ENCODE data around the gene APELA. TPM values are rescaled to one million over a fixed set of nuclear protein-coding genes. Genes with fewer than 3 reads are reported as not detected.

APELA gene
- total RNA-seq (2021; ENCODE audit: unreplicated experiment): not detected
- polyA plus RNA-seq (2012; ENCODE audit: insufficient read length): not detected
- Bru-seq, nascent RNA: not detected
- BruChase-seq, experiment 1, labeled RNA remaining after a 2-hour chase: not detected
- BruChase-seq, experiment 2, labeled RNA remaining after a 6-hour chase: percentile 7 among the genes with signal in this experiment
- long read RNA-seq: 0 reads

DNA sequence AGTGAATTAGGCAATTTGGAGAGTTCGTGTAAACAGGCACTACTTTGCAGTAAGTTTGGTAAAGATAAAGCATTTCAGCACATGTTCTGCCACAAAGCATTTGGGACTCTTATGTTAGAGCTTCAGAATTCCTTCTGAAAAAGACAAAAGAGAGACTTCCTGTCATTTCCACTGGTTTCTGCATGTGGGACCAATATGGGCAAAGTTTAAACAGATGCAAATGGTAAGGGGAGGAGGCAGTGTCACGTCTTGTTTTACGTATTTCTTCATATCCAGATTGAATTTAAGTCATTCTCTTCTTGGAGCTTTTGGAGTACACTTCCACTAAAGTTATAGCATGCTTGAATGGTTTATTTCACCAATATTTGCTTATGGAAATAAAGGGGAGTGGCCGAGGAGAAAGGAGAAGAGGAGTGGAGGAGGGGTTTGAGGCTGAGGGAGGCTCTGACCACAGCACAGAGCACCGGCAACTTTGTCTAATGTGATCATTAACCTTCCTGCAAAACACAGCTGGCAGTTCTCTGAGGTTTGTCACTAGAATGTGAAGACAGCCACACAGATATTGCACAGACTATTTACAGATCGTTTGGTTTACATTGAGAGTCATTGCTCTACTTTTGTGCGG is at the start of gene APELA:
TSS of gene APELA (plus strand) at position 479 of the 625 bp plus-strand sequence. CDS start 154 bp downstream, outside the sequence.
- Histone ChIP-seq H3K4me3 (ENCODE audit: low read depth in 2 of 2, low read length in 2 of 2) (no peak within 1 kb of the TSS), H3K27me3 (ENCODE audit: control insufficient read depth, insufficient read depth, low read length) (no peaks in the 10 kb centered on the region), H3K27ac (ENCODE audit: low read length) (no peak within 1 kb of the TSS), H3K36me3 (ENCODE audit: control insufficient read depth, insufficient read depth, low read length) (no peaks in the 10 kb centered on the region), H3K9me3 (ENCODE audit: control insufficient read depth, insufficient read depth, low read depth, low read length) (no peaks in the 10 kb centered on the region), H3K4me1 (ENCODE audit: control insufficient read depth, insufficient read depth, low read length) (no peaks in the 10 kb centered on the region)
- ChIA-PET POLR2A (no interaction called here), CTCF (no interaction called here)
- no TSS peak for BruUV-seq (replicated peaks)
- intact Hi-C loops (cut with micrococcal nuclease; ENCODE audit: unreplicated experiment) (no loop called here), in situ Hi-C loops (cut with HindIII; ENCODE audit: low pct_unique_long_range_greater_than_20kb, low sequenced_read_pairs) (no loop called here)
- ATAC-seq: no peak
- no peak for DNase-seq (ENCODE audit: low read depth, low spot score)
- TF ChIP-seq, protein P1, sequence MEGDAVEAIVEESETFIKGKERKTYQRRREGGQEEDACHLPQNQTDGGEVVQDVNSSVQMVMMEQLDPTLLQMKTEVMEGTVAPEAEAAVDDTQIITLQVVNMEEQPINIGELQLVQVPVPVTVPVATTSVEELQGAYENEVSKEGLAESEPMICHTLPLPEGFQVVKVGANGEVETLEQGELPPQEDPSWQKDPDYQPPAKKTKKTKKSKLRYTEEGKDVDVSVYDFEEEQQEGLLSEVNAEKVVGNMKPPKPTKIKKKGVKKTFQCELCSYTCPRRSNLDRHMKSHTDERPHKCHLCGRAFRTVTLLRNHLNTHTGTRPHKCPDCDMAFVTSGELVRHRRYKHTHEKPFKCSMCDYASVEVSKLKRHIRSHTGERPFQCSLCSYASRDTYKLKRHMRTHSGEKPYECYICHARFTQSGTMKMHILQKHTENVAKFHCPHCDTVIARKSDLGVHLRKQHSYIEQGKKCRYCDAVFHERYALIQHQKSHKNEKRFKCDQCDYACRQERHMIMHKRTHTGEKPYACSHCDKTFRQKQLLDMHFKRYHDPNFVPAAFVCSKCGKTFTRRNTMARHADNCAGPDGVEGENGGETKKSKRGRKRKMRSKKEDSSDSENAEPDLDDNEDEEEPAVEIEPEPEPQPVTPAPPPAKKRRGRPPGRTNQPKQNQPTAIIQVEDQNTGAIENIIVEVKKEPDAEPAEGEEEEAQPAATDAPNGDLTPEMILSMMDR (IDR thresholded peaks at IDR 0.05): no peak
- no peak for TF ChIP-seq POLR2AphosphoS5 (IDR thresholded peaks at IDR 0.05; ENCODE audit: low read depth, low read length)
- no peak for TF ChIP-seq TCF7L2 (IDR thresholded peaks at IDR 0.05; ENCODE audit: low read depth, low read length)
- TF ChIP-seq, protein P2, sequence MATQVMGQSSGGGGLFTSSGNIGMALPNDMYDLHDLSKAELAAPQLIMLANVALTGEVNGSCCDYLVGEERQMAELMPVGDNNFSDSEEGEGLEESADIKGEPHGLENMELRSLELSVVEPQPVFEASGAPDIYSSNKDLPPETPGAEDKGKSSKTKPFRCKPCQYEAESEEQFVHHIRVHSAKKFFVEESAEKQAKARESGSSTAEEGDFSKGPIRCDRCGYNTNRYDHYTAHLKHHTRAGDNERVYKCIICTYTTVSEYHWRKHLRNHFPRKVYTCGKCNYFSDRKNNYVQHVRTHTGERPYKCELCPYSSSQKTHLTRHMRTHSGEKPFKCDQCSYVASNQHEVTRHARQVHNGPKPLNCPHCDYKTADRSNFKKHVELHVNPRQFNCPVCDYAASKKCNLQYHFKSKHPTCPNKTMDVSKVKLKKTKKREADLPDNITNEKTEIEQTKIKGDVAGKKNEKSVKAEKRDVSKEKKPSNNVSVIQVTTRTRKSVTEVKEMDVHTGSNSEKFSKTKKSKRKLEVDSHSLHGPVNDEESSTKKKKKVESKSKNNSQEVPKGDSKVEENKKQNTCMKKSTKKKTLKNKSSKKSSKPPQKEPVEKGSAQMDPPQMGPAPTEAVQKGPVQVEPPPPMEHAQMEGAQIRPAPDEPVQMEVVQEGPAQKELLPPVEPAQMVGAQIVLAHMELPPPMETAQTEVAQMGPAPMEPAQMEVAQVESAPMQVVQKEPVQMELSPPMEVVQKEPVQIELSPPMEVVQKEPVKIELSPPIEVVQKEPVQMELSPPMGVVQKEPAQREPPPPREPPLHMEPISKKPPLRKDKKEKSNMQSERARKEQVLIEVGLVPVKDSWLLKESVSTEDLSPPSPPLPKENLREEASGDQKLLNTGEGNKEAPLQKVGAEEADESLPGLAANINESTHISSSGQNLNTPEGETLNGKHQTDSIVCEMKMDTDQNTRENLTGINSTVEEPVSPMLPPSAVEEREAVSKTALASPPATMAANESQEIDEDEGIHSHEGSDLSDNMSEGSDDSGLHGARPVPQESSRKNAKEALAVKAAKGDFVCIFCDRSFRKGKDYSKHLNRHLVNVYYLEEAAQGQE (IDR thresholded peaks at IDR 0.05; ENCODE audit: insufficient read depth in 1 of 2, low read depth in 2 of 2, low read length in 1 of 2): no peak
- no peak for TF ChIP-seq SIN3A (IDR thresholded peaks at IDR 0.05; ENCODE audit: borderline replicate concordance, insufficient read depth, low read depth, low read length)

GRCh38 chr4:164828955-164829354 is 48.0 kb upstream of the APELA start:
- BruUV-seq (replicated peaks): no TSS peak

More at GRCh38 chr4:164828955-164829354, 48.0 kb upstream of the APELA start:
- POLR2A ChIA-PET: no interaction called here
- H3K27me3 ChIP-seq (ENCODE audit: control insufficient read depth, insufficient read depth, low read length): no peaks in the 10 kb centered on the region
- intact Hi-C loops (cut with micrococcal nuclease; ENCODE audit: unreplicated experiment) (no loop called here), in situ Hi-C loops (cut with HindIII; ENCODE audit: low pct_unique_long_range_greater_than_20kb, low sequenced_read_pairs) (no loop called here)
- CTCF ChIA-PET: no interaction called here
- TF ChIP-seq POLR2AphosphoS5 (IDR thresholded peaks at IDR 0.05; ENCODE audit: low read depth, low read length): no peak
- TF ChIP-seq, protein P1 (IDR thresholded peaks at IDR 0.05): no peak
- TF ChIP-seq, protein P2 (IDR thresholded peaks at IDR 0.05; ENCODE audit: insufficient read depth in 1 of 2, low read depth in 2 of 2, low read length in 1 of 2): no peak
- TF ChIP-seq SIN3A (IDR thresholded peaks at IDR 0.05; ENCODE audit: borderline replicate concordance, insufficient read depth, low read depth, low read length): no peak
- TF ChIP-seq TCF7L2 (IDR thresholded peaks at IDR 0.05; ENCODE audit: low read depth, low read length): no peak
- no peak for DNase-seq (ENCODE audit: low read depth, low spot score)
- H3K4me1 ChIP-seq (ENCODE audit: control insufficient read depth, insufficient read depth, low read length): no peaks in the 10 kb centered on the region
- no peaks in the 10 kb centered on the region for H3K36me3 ChIP-seq (ENCODE audit: control insufficient read depth, insufficient read depth, low read length)
- ATAC-seq: no peak
- H3K9me3 ChIP-seq (ENCODE audit: control insufficient read depth, insufficient read depth, low read depth, low read length): no peaks in the 10 kb centered on the region
- no peak overlapping the region for H3K4me3 ChIP-seq (ENCODE audit: low read depth in 2 of 2, low read length in 2 of 2)
- H3K27ac ChIP-seq (ENCODE audit: low read length): no peak overlapping the region
